ENCODE measurements around the gene CSAG2. TPM values are rescaled to one million over a fixed set of nuclear protein-coding genes. Genes with fewer than 3 reads are reported as not detected.
"Not testable (repeated sequence)": the region's sequence is repeated elsewhere in the genome, so short reads cannot be mapped to it uniquely, and the experiment has no call there.

CSAG2 gene
- not detected for polyA plus RNA-seq (2012; ENCODE audit: insufficient read depth, insufficient read length)

- not testable (repeated sequence) for DNase-seq (ENCODE audit: low read depth, low spot score); H3K4me3 ChIP-seq (ENCODE audit: low read length)
Observed at GRCh38 chrX:152709173-152709572, at the start of gene CSAG2. CSAG2 (minus strand) TSS chrX:152709273; CDS start chrX:152709112, 161 bp downstream.

GRCh38 chrX:152754871-152755270 lies 45.8 kb upstream of the CSAG2 start:
- not testable (repeated sequence) for DNase-seq (ENCODE audit: low read depth, low spot score); H3K4me3 ChIP-seq (ENCODE audit: low read length)

- not testable (repeated sequence) for H3K4me3 ChIP-seq (ENCODE audit: low read length); DNase-seq (ENCODE audit: low read depth, low spot score)
Observed at GRCh38 chrX:152753686-152754650, 44.9 kb upstream of the CSAG2 start, which contains the start of gene MAGEA2. MAGEA2 (minus strand) TSS chrX:152753842; CDS start chrX:152751363, 2,479 bp downstream.

- DNase-seq (ENCODE audit: low read depth, low spot score) = no peak
- no peak overlapping the region for H3K4me3 ChIP-seq (ENCODE audit: low read length)
Observed at GRCh38 chrX:152738560-152738959, 29.5 kb upstream of the CSAG2 start.

DNA sequence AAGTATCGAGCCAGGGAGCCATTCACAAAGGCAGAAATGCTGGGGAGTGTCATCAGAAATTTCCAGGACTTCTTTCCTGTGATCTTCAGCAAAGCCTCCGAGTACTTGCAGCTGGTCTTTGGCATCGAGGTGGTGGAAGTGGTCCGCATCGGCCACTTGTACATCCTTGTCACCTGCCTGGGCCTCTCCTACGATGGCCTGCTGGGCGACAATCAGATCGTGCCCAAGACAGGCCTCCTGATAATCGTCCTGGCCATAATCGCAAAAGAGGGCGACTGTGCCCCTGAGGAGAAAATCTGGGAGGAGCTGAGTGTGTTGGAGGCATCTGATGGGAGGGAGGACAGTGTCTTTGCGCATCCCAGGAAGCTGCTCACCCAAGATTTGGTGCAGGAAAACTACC lies 27.5 kb upstream of the CSAG2 start:
- not testable (repeated sequence) for H3K4me3 ChIP-seq (ENCODE audit: low read length); DNase-seq (ENCODE audit: low read depth, low spot score)

- DNase-seq (ENCODE audit: low read depth, low spot score) = no peak
- H3K4me3 ChIP-seq (ENCODE audit: low read length) = no peak overlapping the region
Observed at GRCh38 chrX:152735860-152736511, 26.9 kb upstream of the CSAG2 start.

DNA sequence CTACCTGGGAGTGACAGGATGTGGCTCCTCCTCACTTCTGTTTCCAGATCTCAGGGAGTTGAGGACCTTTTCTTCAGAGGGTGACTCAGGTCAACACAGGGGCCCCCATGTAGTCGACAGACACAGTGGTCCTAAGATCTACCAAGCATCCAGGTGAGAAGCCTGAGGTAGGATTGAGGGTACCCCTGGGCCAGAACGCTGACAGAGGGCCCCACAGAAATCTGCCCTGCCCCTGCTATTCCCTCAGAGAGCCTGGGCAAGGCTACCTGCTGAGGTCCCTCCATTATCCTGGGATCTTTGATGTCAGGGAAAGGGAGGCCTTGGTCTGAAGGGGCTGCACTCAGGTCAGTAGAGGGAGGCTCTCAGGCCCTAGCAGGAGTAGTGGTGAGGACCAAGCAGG lies 26.0 kb upstream of the CSAG2 start:
- no peak overlapping the region for H3K4me3 ChIP-seq (ENCODE audit: low read length)
- DNase-seq (ENCODE audit: low read depth, low spot score) = no peak

DNA sequence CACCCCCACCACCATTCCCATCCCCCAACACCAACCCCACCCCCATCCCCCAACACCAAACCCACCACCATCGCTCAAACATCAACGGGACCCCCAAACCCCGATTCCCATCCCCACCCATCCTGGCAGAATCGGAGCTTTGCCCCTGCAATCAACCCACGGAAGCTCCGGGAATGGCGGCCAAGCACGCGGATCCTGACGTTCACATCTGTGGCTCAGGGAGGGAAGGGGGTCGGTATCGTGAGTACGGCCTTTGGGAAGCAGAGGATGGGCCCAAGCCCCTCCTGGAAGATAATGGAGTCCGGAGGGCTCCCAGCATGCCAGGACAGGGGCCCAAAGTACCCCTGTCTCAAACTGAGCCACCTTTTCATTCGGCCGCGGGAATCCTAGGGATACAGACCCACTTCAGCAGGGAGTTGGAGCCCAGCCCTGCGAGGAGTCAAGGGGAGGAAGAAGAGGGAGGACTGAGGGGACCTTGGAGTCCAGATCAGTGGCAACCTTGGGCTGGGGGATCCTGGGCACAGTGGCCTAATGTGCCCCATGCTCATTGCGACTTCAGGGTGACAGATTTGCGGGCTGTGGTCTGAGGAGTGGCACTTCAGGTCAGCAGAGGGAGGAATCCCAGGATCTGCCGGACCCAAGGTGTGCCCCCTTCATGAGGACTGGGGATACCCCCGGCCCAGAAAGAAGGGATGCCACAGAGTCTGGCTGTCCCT lies 25.2 kb upstream of the CSAG2 start:
- not testable (repeated sequence) for DNase-seq (ENCODE audit: low read depth, low spot score); H3K4me3 ChIP-seq (ENCODE audit: low read length)

DNA sequence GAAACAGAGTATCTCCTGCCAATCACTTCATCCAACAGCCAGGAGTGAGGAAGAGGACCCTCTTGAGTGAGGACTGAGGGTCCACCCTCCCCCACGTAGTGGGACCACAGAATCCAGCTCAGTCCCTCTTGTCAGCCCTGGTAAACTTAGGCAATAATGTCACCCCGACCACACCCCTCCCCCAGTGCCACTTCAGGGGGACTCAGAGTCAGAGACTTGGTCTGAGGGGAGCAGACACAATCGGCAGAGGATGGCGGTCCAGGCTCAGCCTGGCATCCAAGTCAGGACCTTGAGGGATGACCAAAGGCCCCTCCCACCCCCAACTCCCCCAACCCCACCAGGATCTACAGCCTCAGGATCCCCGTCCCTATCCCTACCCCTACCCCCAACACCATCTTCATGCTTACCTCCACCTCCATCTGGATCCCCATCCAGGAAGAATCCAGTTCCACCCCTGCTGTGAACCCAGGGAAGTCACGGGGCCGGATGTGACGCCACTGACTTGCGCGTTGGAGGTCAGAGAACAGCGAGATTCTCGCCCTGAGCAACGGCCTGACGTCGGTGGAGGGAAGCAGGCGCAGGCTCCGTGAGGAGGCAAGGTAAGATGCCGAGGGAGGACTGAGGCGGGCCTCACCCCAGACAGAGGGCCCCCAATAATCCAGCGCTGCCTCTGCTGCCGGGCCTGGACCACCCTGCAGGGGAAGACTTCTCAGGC lies 24.3 kb upstream of the CSAG2 start, which contains the start of the genes CSAG1 and MAGEA12:
Gene CSAG1 (minus strand): TSS at position 461 of the 715 bp plus-strand sequence. CDS start 1,261 bp downstream, outside the sequence.
Gene MAGEA12 (plus strand): TSS at position 497 of the 715 bp plus-strand sequence. CDS start 2,405 bp downstream, outside the sequence.
- DNase-seq (ENCODE audit: low read depth, low spot score) = no peak
- no peak within 1 kb of the TSS for H3K4me3 ChIP-seq (ENCODE audit: low read length)

GRCh38 chrX:152725409-152725808 lies 16.3 kb upstream of the CSAG2 start:
- H3K4me3 ChIP-seq (ENCODE audit: low read length) = no peak overlapping the region
- DNase-seq (ENCODE audit: low read depth, low spot score) = no peak

GRCh38 chrX:152713815-152714787 lies 5.0 kb upstream of the CSAG2 start, which contains the start of gene MAGEA2B:
MAGEA2B (plus strand) TSS chrX:152714628; CDS start chrX:152717107, 2,479 bp downstream.
- not testable (repeated sequence) for H3K4me3 ChIP-seq (ENCODE audit: low read length); DNase-seq (ENCODE audit: low read depth, low spot score)

DNA sequence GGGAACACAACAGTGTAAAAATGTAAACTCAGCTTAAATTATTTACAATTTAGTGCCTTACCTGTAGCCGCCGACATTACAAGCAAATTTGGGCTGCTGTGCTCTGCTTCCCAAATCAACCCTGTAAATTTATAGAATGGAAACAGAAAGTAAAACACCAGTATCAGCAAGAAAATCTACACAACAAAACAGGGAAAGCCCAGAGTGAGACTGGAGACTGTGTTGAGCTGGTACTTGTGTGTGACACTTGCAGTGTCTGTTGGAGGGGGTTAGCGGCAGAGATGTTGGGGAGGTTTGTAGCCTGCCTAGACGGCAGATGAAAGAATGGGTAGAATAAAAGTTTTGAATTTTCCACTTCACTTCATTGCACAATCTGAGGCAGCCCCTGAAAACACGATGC lies 4.1 kb upstream of the CSAG2 start:
- not testable (repeated sequence) for H3K4me3 ChIP-seq (ENCODE audit: low read length); DNase-seq (ENCODE audit: low read depth, low spot score)

DNA sequence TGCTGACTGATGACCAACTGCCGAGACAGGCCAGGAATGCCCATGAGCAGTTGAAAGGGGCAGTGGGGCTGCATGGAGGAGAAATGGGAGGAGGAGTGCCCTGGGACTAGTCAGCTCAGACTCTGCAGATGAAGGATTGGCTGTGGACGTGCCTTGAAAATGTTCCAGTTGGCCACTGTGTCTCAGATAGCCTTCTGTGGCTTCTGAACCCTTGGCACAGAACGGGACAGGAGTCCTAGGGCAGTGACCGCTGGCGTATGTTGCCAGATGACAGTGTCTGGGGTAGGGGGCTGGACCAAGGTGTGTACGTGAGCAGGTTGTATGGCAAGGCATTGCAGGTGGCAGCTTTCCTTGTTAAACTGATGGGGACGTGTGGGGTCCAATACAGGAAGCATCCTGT lies 2.6 kb downstream of the CSAG2 start:
- not testable (repeated sequence) for DNase-seq (ENCODE audit: low read depth, low spot score); H3K4me3 ChIP-seq (ENCODE audit: low read length)

GRCh38 chrX:152700390-152700789 lies 8.7 kb downstream of the CSAG2 start:
- not testable (repeated sequence) for DNase-seq (ENCODE audit: low read depth, low spot score); H3K4me3 ChIP-seq (ENCODE audit: low read length)

- not testable (repeated sequence) for DNase-seq (ENCODE audit: low read depth, low spot score); H3K4me3 ChIP-seq (ENCODE audit: low read length)
Observed at GRCh38 chrX:152697952-152698931, 10.8 kb downstream of the CSAG2 start, which contains the start of gene MAGEA3. MAGEA3 (plus strand) TSS chrX:152698794; CDS start chrX:152700833, 2,039 bp downstream.

GRCh38 chrX:152681012-152681411 lies 28.1 kb downstream of the CSAG2 start:
- H3K4me3 ChIP-seq (ENCODE audit: low read length); DNase-seq (ENCODE audit: low read depth, low spot score): not testable (repeated sequence)
